SK-N-SH (cell line): ENCODE measurements around the gene DARS2. TPM values are rescaled to one million over a fixed set of nuclear protein-coding genes. Genes with fewer than 3 reads are reported as not detected.
"Not testable (repeated sequence)": the region's sequence is repeated elsewhere in the genome, so short reads cannot be mapped to it uniquely, and the experiment has no call there.

Experiments used
- CTCF ChIA-PET: fragments of 300-600, 350-600 bp; formaldehyde crosslinking; extraction: SDS; loops from one replicate; lab custom pipeline; 2021; lab: Yijun Ruan, JAX
- POLR2A ChIA-PET: fragments of 350-600 bp; sonication (Branson Sonifier 250); formaldehyde crosslinking; extraction: SDS; loops from one replicate; lab custom pipeline; 2020; ENCODE audit warnings: antibody characterized with exemption, inconsistent platforms; lab: Yijun Ruan, JAX
- DNase-seq: peaks from one replicate; pipeline ENCODE4 v3.0.0; 2012
- H2AFZ ChIP-seq: fragments of 200-600 bp; sonication (generic); 2 replicates; pipeline ENCODE4 v1.8.1; 2016; ENCODE audit warnings: antibody characterized with exemption, mild to moderate bottlenecking, low read depth
- H3F3A ChIP-seq: fragments of 200-600 bp; sonication (generic); replicated peaks from 2 replicates; pipeline ENCODE3; 2016; ENCODE audit warnings: antibody characterized with exemption, mild to moderate bottlenecking; ENCODE audit not compliant: insufficient read depth
- H3K27ac ChIP-seq, 2 experiments: fragments of 200-500 bp in 1 of 2; fragments of 200-600 bp in 1 of 2; sonication (Bioruptor generic) in 1 of 2; sonication (generic), shearing (Covaris generic) in 1 of 2; 2 replicates each; pipeline versions ENCODE4 v1.5.1 to v1.6.1; 2014 to 2016; ENCODE audit warnings: low read depth in 2 of 2, inconsistent platforms in 1 of 2, low read length in 1 of 2, mild to moderate bottlenecking in 1 of 2, mixed read lengths in 1 of 2
- H3K27me3 ChIP-seq: fragments of 200-600 bp; sonication (generic), shearing (Covaris generic); 2 replicates; pipeline ENCODE4 v1.6.1; 2016; ENCODE audit warnings: mixed run types; ENCODE audit not compliant: insufficient read depth
- H3K36me3 ChIP-seq, 2 experiments: fragments of 200-500 bp in 1 of 2; fragments of 200-600 bp in 1 of 2; sonication (Bioruptor generic) in 1 of 2; sonication (generic) in 1 of 2; replicated peaks in 1 of 2; 2 replicates each; pipeline versions ENCODE3 to v1.5.1; 2014 to 2016; ENCODE audit warnings: low read length in 1 of 2, mild to moderate bottlenecking in 1 of 2; ENCODE audit not compliant: insufficient read depth in 2 of 2, control insufficient read depth in 1 of 2
- H3K4me1 ChIP-seq, 2 experiments: fragments of 200-500 bp in 1 of 2; fragments of 200-600 bp in 1 of 2; sonication (Bioruptor generic) in 1 of 2; sonication (generic), shearing (Covaris generic) in 1 of 2; 2 replicates each; pipeline versions ENCODE4 v1.5.1 to v1.6.1; 2014 to 2016; ENCODE audit warnings: low read depth in 1 of 2, low read length in 1 of 2, mixed run types in 1 of 2; ENCODE audit not compliant: insufficient read depth in 2 of 2, control insufficient read depth in 1 of 2
- H3K4me2 ChIP-seq: fragments of 200-600 bp; sonication (generic), shearing (Covaris generic); 2 replicates; pipeline ENCODE4 v1.6.1; 2017; ENCODE audit warnings: mixed run types
- H3K4me3 ChIP-seq, 2 experiments: fragments of 200-500 bp in 1 of 2; fragments of 200-600 bp in 1 of 2; sonication (Bioruptor generic) in 1 of 2; sonication (generic), shearing (Covaris generic) in 1 of 2; 2 replicates each; pipeline versions ENCODE4 v1.5.1 to v1.8.1; 2014 to 2016; ENCODE audit warnings: low read depth in 2 of 2, inconsistent platforms in 1 of 2, low read length in 1 of 2, mild to moderate bottlenecking in 1 of 2, mixed read lengths in 1 of 2, moderate library complexity in 1 of 2
- H3K79me2 ChIP-seq: fragments of 200-600 bp; sonication (generic); 2 replicates; pipeline ENCODE4 v1.8.1; 2017; ENCODE audit warnings: mild to moderate bottlenecking; ENCODE audit not compliant: insufficient read depth
- H3K9ac ChIP-seq: fragments of 200-600 bp; sonication (generic); 2 replicates; pipeline ENCODE4 v1.6.1; 2017; ENCODE audit warnings: mixed run types
- H3K9me2 ChIP-seq: fragments of 200-600 bp; sonication (generic); 2 replicates; pipeline ENCODE4 v1.6.1; 2017; ENCODE audit warnings: mixed run types
- H3K9me3 ChIP-seq: fragments of 200-600 bp; sonication (generic); 2 replicates; pipeline ENCODE4 v1.6.1; 2017; ENCODE audit warnings: mixed run types, mild to moderate bottlenecking, moderate library complexity
- H4K20me1 ChIP-seq: fragments of 200-600 bp; sonication (generic); 2 replicates; pipeline ENCODE4 v1.6.1; 2017; ENCODE audit warnings: mild to moderate bottlenecking, mixed run types; ENCODE audit not compliant: insufficient read depth
- CHD2 ChIP-seq: fragments of 150-350 bp; IDR thresholded peaks from 2 replicates; pipeline ENCODE4 v1.6.1; 2018; ENCODE audit warnings: low read length; ENCODE audit not compliant: partially characterized antibody
- ELF1 ChIP-seq: IDR thresholded peaks from 2 replicates; pipeline ENCODE4 v1.4.0; 2012
- FOSL2 ChIP-seq: IDR thresholded peaks from 2 replicates; pipeline ENCODE4 v1.4.0; 2012; ENCODE audit warnings: low read depth, mild to moderate bottlenecking, moderate library complexity, borderline replicate concordance
- FOXM1 ChIP-seq: IDR thresholded peaks from 2 replicates; pipeline ENCODE4 v1.4.0; 2012; ENCODE audit warnings: low read depth, mild to moderate bottlenecking
- GABPA ChIP-seq: IDR thresholded peaks from 2 replicates; pipeline ENCODE4 v1.4.0; 2012; ENCODE audit warnings: low read depth, mild to moderate bottlenecking
- MXI1 ChIP-seq: IDR thresholded peaks from 2 replicates; pipeline ENCODE4 v1.6.1; 2012; ENCODE audit warnings: mild to moderate bottlenecking, low read depth, low read length, improper control_type of control experiment
- NRF1 ChIP-seq: IDR thresholded peaks from 2 replicates; pipeline ENCODE4 v1.6.1; 2012; ENCODE audit warnings: low read depth, mild to moderate bottlenecking, low read length
- RFX5 ChIP-seq: IDR thresholded peaks from 2 replicates; pipeline ENCODE4 v1.6.1; 2012; ENCODE audit warnings: mild to moderate bottlenecking, improper control_type of control experiment, low read length
- TAF1 ChIP-seq: IDR thresholded peaks from 2 replicates; pipeline ENCODE4 v1.6.1; 2012; ENCODE audit warnings: low read depth, mild to moderate bottlenecking, low read length, moderate library complexity, borderline replicate concordance
- TCF12 ChIP-seq: IDR thresholded peaks from 2 replicates; pipeline ENCODE4 v1.4.0; 2012
- TEAD4 ChIP-seq: IDR thresholded peaks from 2 replicates; pipeline ENCODE4 v1.4.0; 2012; ENCODE audit warnings: mild to moderate bottlenecking, borderline replicate concordance; ENCODE audit not compliant: insufficient read depth
- WGBS: methylation state at CpG from one replicate; pipeline ENCODE4 v1.1.6; 2017; ENCODE audit warnings: low lambda C conversion rate; 5-methylcytosine and 5-hydroxymethylcytosine counted together
- polyA plus RNA-seq, 3 experiments: library from polyadenylated mRNA; depleted of rRNA; stranded (reverse); fragments of >200 nt; gene quantifications; 2 replicates each; pipeline ENCODE4 v1.2.3, GENCODE V29; 2012
- TF ChIP-seq, protein P1 (sequence below): IDR thresholded peaks from 2 replicates; pipeline ENCODE4 v1.4.0; 2012; ENCODE audit warnings: low read depth, borderline replicate concordance
- TF ChIP-seq, protein P2 (sequence below): fragments of 200-600 bp; sonication (generic); IDR thresholded peaks from 2 replicates; pipeline ENCODE4 v1.6.1; 2017; ENCODE audit warnings: antibody characterized with exemption, mild to moderate bottlenecking, moderate library complexity
- TF ChIP-seq, protein P3 (sequence below): fragments of 150-350 bp; IDR thresholded peaks from 2 replicates; pipeline ENCODE4 v1.6.1; 2016; ENCODE audit warnings: mild to moderate bottlenecking, low read depth, low read length

DARS2 gene
- polyA plus RNA-seq, 1 of the 3 experiments (the other 2 are of a cell fraction), result 17.1 TPM

DNA sequence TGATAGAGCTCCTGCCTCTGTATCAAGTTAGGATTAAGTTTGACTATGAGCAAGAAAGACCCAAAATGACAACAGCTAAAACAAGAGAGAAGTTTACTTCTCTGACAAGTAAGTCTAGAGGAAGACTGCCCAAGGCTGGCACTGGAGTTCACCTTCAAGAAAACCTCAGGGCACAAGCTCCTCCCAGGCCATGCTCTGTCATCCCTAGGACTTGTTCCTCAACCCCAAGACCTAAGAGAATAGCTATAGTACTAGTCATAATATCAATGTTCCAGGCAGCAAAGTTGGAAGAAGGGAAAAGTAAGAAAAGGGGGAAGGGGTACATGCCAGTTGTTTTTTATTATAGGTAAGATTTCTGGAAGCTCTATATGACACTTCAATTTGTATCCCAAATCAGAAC lies 26.4 kb upstream of the DARS2 start:
- Histone ChIP-seq H3K4me3 (no peak overlapping the region), H3K9me3 (no peaks in the 10 kb centered on the region), H3K27me3 (no peaks in the 10 kb centered on the region), H3K9ac (no peak overlapping the region), H3K4me2 (no peak overlapping the region), H3K36me3 (peaks cover 12 to 41% of the 10 kb centered on the region in 2 experiments), H3K27ac (no peak overlapping the region), H3K79me2 (no peaks in the 10 kb centered on the region; the same call in 1 of the 2 replicates), H3K4me1 (no peaks in the 10 kb centered on the region), H2AFZ (no peak overlapping the region), H3F3A (peaks cover 6% of the 10 kb centered on the region), H3K9me2 (no peaks in the 10 kb centered on the region), H4K20me1 (no peaks in the 10 kb centered on the region)
- DNase-seq, result no peak
- TF ChIP-seq, protein P1, sequence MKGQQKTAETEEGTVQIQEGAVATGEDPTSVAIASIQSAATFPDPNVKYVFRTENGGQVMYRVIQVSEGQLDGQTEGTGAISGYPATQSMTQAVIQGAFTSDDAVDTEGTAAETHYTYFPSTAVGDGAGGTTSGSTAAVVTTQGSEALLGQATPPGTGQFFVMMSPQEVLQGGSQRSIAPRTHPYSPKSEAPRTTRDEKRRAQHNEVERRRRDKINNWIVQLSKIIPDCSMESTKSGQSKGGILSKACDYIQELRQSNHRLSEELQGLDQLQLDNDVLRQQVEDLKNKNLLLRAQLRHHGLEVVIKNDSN, result no peak
- TF ChIP-seq MXI1, result no peak
- TF ChIP-seq CHD2, result no peak
- TF ChIP-seq GABPA, result no peak
- no peak for TF ChIP-seq RFX5
- no peak for TF ChIP-seq FOSL2
- no peak for TF ChIP-seq TAF1
- TF ChIP-seq TEAD4, result no peak
- no peak for TF ChIP-seq FOXM1
- TF ChIP-seq, protein P2, sequence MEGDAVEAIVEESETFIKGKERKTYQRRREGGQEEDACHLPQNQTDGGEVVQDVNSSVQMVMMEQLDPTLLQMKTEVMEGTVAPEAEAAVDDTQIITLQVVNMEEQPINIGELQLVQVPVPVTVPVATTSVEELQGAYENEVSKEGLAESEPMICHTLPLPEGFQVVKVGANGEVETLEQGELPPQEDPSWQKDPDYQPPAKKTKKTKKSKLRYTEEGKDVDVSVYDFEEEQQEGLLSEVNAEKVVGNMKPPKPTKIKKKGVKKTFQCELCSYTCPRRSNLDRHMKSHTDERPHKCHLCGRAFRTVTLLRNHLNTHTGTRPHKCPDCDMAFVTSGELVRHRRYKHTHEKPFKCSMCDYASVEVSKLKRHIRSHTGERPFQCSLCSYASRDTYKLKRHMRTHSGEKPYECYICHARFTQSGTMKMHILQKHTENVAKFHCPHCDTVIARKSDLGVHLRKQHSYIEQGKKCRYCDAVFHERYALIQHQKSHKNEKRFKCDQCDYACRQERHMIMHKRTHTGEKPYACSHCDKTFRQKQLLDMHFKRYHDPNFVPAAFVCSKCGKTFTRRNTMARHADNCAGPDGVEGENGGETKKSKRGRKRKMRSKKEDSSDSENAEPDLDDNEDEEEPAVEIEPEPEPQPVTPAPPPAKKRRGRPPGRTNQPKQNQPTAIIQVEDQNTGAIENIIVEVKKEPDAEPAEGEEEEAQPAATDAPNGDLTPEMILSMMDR, result no peak
- TF ChIP-seq ELF1, result no peak
- TF ChIP-seq, protein P3, sequence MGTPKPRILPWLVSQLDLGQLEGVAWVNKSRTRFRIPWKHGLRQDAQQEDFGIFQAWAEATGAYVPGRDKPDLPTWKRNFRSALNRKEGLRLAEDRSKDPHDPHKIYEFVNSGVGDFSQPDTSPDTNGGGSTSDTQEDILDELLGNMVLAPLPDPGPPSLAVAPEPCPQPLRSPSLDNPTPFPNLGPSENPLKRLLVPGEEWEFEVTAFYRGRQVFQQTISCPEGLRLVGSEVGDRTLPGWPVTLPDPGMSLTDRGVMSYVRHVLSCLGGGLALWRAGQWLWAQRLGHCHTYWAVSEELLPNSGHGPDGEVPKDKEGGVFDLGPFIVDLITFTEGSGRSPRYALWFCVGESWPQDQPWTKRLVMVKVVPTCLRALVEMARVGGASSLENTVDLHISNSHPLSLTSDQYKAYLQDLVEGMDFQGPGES, result no peak
- no peak for TF ChIP-seq TCF12
- no peak for TF ChIP-seq NRF1
- CTCF ChIA-PET, result no interaction called here
- POLR2A ChIA-PET, result no interaction called here

DNA sequence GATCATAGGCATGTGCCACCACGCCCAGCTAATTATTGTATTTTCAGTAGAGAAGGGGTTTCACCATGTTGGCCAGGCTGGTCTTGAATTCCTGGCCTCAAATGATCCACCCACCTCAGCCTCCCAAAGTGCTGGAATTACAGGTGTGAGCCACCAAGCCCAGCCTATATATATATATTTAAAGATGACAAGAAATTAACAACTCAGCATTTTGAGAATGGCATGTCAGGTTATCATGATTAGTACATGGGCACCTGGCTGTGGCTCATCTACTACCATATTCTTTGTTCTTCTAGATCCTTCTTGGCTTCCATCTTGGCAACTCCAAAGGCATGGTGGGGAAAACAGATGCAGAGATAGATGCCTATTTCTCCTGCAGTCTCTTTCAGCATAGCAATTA lies 24.5 kb upstream of the DARS2 start:
- peaks cover 18 to 35% of the 10 kb centered on the region in 2 experiments for H3K36me3 ChIP-seq
- CTCF ChIA-PET, DNase-seq, H3K79me2 ChIP-seq, POLR2A ChIA-PET, H4K20me1 ChIP-seq, H3K9me3 ChIP-seq, H3K9ac ChIP-seq, H3K4me2 ChIP-seq, H3F3A ChIP-seq, H3K27me3 ChIP-seq, H3K4me1 ChIP-seq, H3K4me3 ChIP-seq, H3K9me2 ChIP-seq, H3K27ac ChIP-seq, H2AFZ ChIP-seq: not testable (repeated sequence)
- 91% methylated on average over 1 of the region's 1 CpG for WGBS
